ENCODE data around the gene DMGDH.

Gene DMGDH

DNA sequence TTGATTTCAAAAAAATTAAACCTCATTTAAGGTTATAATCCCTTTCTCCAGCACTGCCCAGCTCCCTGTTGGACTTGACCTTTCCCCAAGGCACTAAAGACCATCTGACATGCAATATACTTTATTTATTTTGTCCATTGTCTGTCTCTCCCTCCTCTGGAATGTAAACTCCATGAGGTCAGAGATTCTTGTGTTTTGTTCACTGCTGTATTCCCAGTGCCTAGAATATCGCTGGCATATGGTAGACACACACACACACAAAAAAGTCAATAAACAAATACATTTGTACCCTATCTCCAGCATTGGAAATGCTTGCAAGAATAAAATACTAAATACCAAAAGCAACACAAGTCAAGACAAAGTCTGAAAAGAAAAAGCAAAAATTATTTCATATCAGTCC, 67.1 kb downstream of the DMGDH start:
- TF ChIP-seq, protein P1, sequence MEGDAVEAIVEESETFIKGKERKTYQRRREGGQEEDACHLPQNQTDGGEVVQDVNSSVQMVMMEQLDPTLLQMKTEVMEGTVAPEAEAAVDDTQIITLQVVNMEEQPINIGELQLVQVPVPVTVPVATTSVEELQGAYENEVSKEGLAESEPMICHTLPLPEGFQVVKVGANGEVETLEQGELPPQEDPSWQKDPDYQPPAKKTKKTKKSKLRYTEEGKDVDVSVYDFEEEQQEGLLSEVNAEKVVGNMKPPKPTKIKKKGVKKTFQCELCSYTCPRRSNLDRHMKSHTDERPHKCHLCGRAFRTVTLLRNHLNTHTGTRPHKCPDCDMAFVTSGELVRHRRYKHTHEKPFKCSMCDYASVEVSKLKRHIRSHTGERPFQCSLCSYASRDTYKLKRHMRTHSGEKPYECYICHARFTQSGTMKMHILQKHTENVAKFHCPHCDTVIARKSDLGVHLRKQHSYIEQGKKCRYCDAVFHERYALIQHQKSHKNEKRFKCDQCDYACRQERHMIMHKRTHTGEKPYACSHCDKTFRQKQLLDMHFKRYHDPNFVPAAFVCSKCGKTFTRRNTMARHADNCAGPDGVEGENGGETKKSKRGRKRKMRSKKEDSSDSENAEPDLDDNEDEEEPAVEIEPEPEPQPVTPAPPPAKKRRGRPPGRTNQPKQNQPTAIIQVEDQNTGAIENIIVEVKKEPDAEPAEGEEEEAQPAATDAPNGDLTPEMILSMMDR (IDR thresholded peaks at IDR 0.05; ENCODE audit: borderline replicate concordance, control extremely low read depth, extremely low read depth, insufficient read depth, missing control alignments) = no peak
- in situ Hi-C loops (cut with MboI; ENCODE audit: low sequenced_read_pairs, unreplicated experiment) = no loop called here
- DNase-seq (ENCODE audit: low spot score) = no peak

DNA sequence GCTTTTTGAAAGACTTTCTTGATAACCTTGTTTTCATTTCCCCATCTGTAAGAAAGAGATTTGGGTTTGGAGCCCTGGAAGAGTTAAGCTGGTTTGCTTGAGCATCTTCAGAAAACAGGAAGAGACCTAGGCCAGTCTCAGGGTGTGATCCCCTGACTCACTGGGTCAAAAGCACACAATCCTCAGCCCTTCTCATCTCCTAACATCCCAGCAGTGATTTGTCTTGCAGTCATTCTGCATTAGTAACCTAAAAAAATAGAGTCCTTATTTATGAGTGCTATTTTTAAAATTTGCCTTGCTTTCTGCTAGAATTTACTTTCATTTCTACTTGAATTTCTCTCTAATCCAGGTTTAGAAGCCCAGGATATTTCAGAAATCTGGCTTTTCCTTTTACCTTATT, 68.0 kb downstream of the DMGDH start:
- TF ChIP-seq, protein P1 (IDR thresholded peaks at IDR 0.05; ENCODE audit: borderline replicate concordance, control extremely low read depth, extremely low read depth, insufficient read depth, missing control alignments) = no peak
- in situ Hi-C loops (cut with MboI; ENCODE audit: low sequenced_read_pairs, unreplicated experiment) = no loop called here
- no peak for DNase-seq (ENCODE audit: low spot score)

DNA sequence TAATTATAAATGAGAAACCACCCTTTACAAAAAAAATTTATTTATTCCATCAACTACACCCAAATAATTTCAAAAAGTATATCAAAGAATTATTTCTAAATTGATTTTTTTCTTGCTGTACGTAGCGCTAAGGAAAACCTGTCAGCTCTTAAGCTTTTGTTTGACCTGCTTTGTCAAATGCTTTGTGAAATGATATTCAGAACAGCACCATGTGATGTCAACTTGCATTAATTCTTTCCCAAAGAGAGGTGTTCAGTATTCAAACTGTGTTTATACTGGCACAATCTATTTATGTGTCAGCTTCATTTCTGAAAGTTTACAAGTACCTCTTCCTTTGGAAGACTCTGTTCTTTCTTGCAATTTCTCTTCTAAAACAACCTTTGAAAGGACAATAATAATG, 72.4 kb downstream of the DMGDH start:
- TF ChIP-seq, protein P1 (IDR thresholded peaks at IDR 0.05; ENCODE audit: borderline replicate concordance, control extremely low read depth, extremely low read depth, insufficient read depth, missing control alignments) = no peak
- DNase-seq (ENCODE audit: low spot score) = no peak
- in situ Hi-C loops (cut with MboI; ENCODE audit: low sequenced_read_pairs, unreplicated experiment) = no loop called here

DNA sequence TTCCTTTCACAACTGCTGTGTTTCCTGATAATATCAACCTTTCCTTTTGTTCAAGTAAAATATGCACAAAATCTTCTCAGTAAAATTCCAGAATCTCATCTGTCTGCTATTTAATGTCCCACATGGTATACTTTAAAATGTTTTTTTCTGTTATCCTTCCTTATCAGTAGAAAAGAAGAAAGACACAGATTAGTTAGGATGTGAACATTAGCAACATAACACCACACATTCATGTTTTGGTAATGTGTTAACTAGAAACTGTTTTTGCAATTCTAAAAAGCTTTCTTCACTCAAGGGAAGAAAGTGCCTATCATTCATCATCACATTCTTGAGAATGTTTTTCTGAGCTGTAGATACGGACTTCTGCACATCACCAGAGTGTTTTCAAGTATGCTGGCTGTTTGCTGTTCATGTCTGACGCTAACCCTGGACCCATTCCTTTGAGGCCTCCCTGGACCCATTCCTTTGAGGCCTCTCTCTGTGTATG, 73.9 kb downstream of the DMGDH start:
- DNase-seq (ENCODE audit: low spot score) = no peak
- TF ChIP-seq, protein P1 (IDR thresholded peaks at IDR 0.05; ENCODE audit: borderline replicate concordance, control extremely low read depth, extremely low read depth, insufficient read depth, missing control alignments) = no peak
- in situ Hi-C loops (cut with MboI; ENCODE audit: low sequenced_read_pairs, unreplicated experiment) = no loop called here

DNA sequence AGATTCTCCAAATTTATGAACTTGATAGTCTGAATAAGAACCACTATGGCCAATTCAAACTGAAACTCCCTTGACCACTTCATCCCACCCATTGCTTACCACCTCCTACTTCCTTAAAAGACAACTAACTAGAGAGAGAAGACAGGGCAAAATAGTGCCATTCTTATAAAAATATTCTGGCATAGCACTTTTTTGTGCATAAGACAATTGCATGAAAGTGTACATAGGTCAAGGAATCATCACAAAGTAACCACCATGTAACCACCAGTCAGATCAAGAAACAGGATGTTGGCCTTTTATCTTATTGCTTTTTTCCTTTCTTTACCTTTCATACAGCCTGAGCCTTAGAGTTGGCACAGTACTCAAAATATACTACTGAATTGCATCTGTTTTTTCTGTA, 76.3 kb downstream of the DMGDH start:
- DNase-seq (ENCODE audit: low spot score) = no peak
- in situ Hi-C loops (cut with MboI; ENCODE audit: low sequenced_read_pairs, unreplicated experiment) = no loop called here
- TF ChIP-seq, protein P1 (IDR thresholded peaks at IDR 0.05; ENCODE audit: borderline replicate concordance, control extremely low read depth, extremely low read depth, insufficient read depth, missing control alignments) = no peak

DNA sequence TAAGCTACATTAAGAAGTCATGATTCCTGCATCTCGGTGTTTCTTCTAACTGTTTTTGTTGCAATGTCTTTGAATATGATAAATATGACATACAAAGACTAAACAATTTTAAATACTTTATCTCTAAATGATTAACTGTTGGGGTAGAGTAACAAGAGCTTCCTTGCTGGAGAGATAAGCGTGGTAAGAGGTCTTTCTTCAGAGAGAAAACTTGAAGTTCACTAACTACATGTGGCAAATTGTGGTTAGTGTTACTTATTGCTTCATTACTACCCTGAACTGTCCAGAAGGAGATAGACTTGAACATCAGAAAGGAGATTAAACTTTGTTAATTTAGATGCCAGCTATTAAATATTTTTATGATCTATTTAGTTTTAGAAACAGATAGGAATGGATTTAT, 77.3 kb downstream of the DMGDH start:
- TF ChIP-seq, protein P1 (IDR thresholded peaks at IDR 0.05; ENCODE audit: borderline replicate concordance, control extremely low read depth, extremely low read depth, insufficient read depth, missing control alignments) = no peak
- DNase-seq (ENCODE audit: low spot score) = no peak
- in situ Hi-C loops (cut with MboI; ENCODE audit: low sequenced_read_pairs, unreplicated experiment) = no loop called here

DNA sequence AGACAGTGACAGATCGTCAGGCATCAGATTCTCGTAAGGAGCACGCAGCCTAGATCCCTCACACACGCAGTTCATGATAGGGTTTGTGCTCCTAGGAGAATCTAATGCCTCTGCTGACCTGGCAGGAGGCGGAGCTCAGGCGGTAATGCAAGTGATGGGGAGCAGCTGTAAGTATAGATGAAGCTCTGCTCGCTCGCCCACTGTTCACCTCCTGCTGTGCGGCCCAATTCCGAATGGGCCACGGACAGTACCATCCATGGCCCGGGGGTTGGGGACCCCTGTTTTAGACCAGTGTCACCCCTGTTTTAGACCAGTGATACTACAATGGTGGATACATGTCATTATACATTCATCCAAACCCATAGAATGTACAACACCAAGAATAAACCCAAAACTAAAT, 80.4 kb downstream of the DMGDH start:
- TF ChIP-seq, protein P1 (IDR thresholded peaks at IDR 0.05; ENCODE audit: borderline replicate concordance, control extremely low read depth, extremely low read depth, insufficient read depth, missing control alignments) = no peak
- no peak for DNase-seq (ENCODE audit: low spot score)
- in situ Hi-C loops (cut with MboI; ENCODE audit: low sequenced_read_pairs, unreplicated experiment) = no loop called here

All from GM13976 (cell line).